HEK293 (cell line): ENCODE results near the gene SLC22A3.

Experiments used
- CTCF ChIA-PET: fragments of 350-600 bp; formaldehyde crosslinking; extraction: SDS; loops from one replicate; lab custom pipeline; 2021; ENCODE audit warnings: antibody characterized with exemption; lab: Yijun Ruan, JAX
- POLR2A ChIA-PET: fragments of 300-600 bp; formaldehyde crosslinking; extraction: SDS; loops from one replicate; lab custom pipeline; 2020; ENCODE audit warnings: antibody characterized with exemption, inconsistent platforms; lab: Yijun Ruan, JAX
- H3K27ac ChIP-seq: fragments of 200-500 bp; sonication (Bioruptor generic); 2 replicates; pipeline ENCODE4 v1.5.1; 2014; ENCODE audit warnings: low read depth, low read length, control low read depth, inconsistent platforms; ENCODE audit errors: extremely low read depth
- H3K36me3 ChIP-seq, 2 experiments: fragments of 200-500 bp in 1 of 2; sonication (Bioruptor generic) in 1 of 2; 1 replicate in 1 of 2; 2 replicates in 1 of 2; pipeline ENCODE4 v1.5.1; 2014 to 2017; ENCODE audit warnings: inconsistent platforms in 2 of 2, low read length in 2 of 2; ENCODE audit not compliant: control insufficient read depth in 2 of 2, insufficient read depth in 1 of 2
- H3K4me1 ChIP-seq: fragments of 200-500 bp; sonication (Bioruptor generic); 2 replicates; pipeline ENCODE4 v1.5.1; 2014; ENCODE audit warnings: mild to moderate bottlenecking, low read length, inconsistent platforms; ENCODE audit not compliant: control insufficient read depth, insufficient read depth
- H3K4me3 ChIP-seq: 2 replicates; pipeline ENCODE4 v1.5.1; 2011; ENCODE audit warnings: low read depth, mild to moderate bottlenecking, control low read depth, low read length, moderate library complexity
- H3K9me3 ChIP-seq: fragments of 200-500 bp; sonication (Bioruptor generic); 2 replicates; pipeline ENCODE4 v1.5.1; 2014; ENCODE audit warnings: low read depth, low read length, inconsistent platforms; ENCODE audit not compliant: control insufficient read depth, insufficient read depth
- FEZF1 ChIP-seq: fragments of 450-650 bp; formaldehyde crosslinking; IDR thresholded peaks from 2 replicates; pipeline ENCODE4 v1.5.1; 2016; ENCODE audit warnings: missing biosample characterization, missing genetic modification characterization
- GFI1B ChIP-seq: fragments of 450-650 bp; formaldehyde crosslinking; IDR thresholded peaks from 2 replicates; pipeline ENCODE4 v1.5.1; 2016; ENCODE audit warnings: missing biosample characterization, missing genetic modification characterization
- HOXD13 ChIP-seq: sonication (generic); formaldehyde crosslinking; IDR thresholded peaks from 2 replicates; pipeline ENCODE4 v1.8.0; 2022; ENCODE audit warnings: missing genetic modification reagents, borderline replicate concordance
- MEIS1 ChIP-seq: sonication (generic); formaldehyde crosslinking; IDR thresholded peaks from 2 replicates; pipeline ENCODE4 v1.8.1; 2022; ENCODE audit warnings: missing genetic modification reagents, mild to moderate bottlenecking, borderline replicate concordance
- RBAK ChIP-seq: fragments of 450-650 bp; formaldehyde crosslinking; IDR thresholded peaks from 2 replicates; pipeline ENCODE4 v1.5.1; 2016; ENCODE audit warnings: missing biosample characterization, missing genetic modification characterization
- TCF7L2 ChIP-seq: IDR thresholded peaks from 2 replicates; pipeline ENCODE4 v1.6.1; 2011; ENCODE audit warnings: low read depth, mild to moderate bottlenecking, inconsistent platforms, low read length, moderate library complexity, borderline replicate concordance
- ZBTB1 ChIP-seq: fragments of 450-650 bp; formaldehyde crosslinking; IDR thresholded peaks from 2 replicates; pipeline ENCODE4 v1.5.1; 2016; ENCODE audit warnings: missing biosample characterization, missing genetic modification characterization
- ZFP41 ChIP-seq: fragments of 450-650 bp; formaldehyde crosslinking; IDR thresholded peaks from 2 replicates; pipeline ENCODE4 v1.5.1; 2016; ENCODE audit warnings: missing biosample characterization, missing genetic modification characterization, borderline replicate concordance
- ZNF169 ChIP-seq: fragments of 450-650 bp; formaldehyde crosslinking; IDR thresholded peaks from 2 replicates; pipeline ENCODE4 v1.5.1; 2016; ENCODE audit warnings: missing biosample characterization, missing genetic modification characterization
- ZNF174 ChIP-seq: fragments of 450-650 bp; formaldehyde crosslinking; IDR thresholded peaks from 2 replicates; pipeline ENCODE4 v1.5.0; 2017; ENCODE audit warnings: missing biosample characterization, mild to moderate bottlenecking, missing genetic modification characterization
- ZNF19 ChIP-seq: fragments of 450-650 bp; formaldehyde crosslinking; IDR thresholded peaks from 2 replicates; pipeline ENCODE4; 2016; ENCODE audit warnings: missing biosample characterization, missing genetic modification characterization, low read depth
- ZNF223 ChIP-seq: fragments of 450-650 bp; formaldehyde crosslinking; IDR thresholded peaks from 2 replicates; pipeline ENCODE4 v1.5.1; 2016; ENCODE audit warnings: missing biosample characterization, missing genetic modification characterization
- ZNF248 ChIP-seq: fragments of 450-650 bp; formaldehyde crosslinking; IDR thresholded peaks from 2 replicates; pipeline ENCODE4 v1.5.1; 2017; ENCODE audit warnings: missing biosample characterization, missing genetic modification characterization
- ZNF292 ChIP-seq: fragments of 450-650 bp; formaldehyde crosslinking; IDR thresholded peaks from 2 replicates; pipeline ENCODE4 v1.5.1; 2016; ENCODE audit warnings: low read depth, missing biosample characterization, missing genetic modification characterization, borderline replicate concordance
- ZNF394 ChIP-seq: fragments of 450-650 bp; formaldehyde crosslinking; IDR thresholded peaks from 2 replicates; pipeline ENCODE4 v1.5.1; 2016; ENCODE audit warnings: missing biosample characterization, missing genetic modification characterization, mild to moderate bottlenecking, moderate library complexity, borderline replicate concordance
- ZNF488 ChIP-seq: fragments of 450-650 bp; formaldehyde crosslinking; IDR thresholded peaks from 2 replicates; pipeline ENCODE4 v1.5.1; 2016; ENCODE audit warnings: missing biosample characterization, missing genetic modification characterization
- ZNF530 ChIP-seq: fragments of 450-650 bp; formaldehyde crosslinking; IDR thresholded peaks from 2 replicates; pipeline ENCODE4 v1.5.1; 2016; ENCODE audit warnings: low read depth, missing biosample characterization, missing genetic modification characterization
- ZNF561 ChIP-seq: fragments of 450-650 bp; IDR thresholded peaks from 2 replicates; pipeline ENCODE4 v1.5.1; 2018; ENCODE audit warnings: missing biosample characterization, missing genetic modification characterization, borderline replicate concordance
- ZNF596 ChIP-seq: fragments of 450-650 bp; IDR thresholded peaks from 2 replicates; pipeline ENCODE4 v1.5.0; 2018; ENCODE audit warnings: missing biosample characterization, mild to moderate bottlenecking, missing genetic modification characterization, moderate library complexity
- ZNF639 ChIP-seq: fragments of 450-650 bp; formaldehyde crosslinking; IDR thresholded peaks from 2 replicates; pipeline ENCODE4 v1.5.1; 2016; ENCODE audit warnings: missing biosample characterization, missing genetic modification characterization
- ZNF658 ChIP-seq: fragments of 450-650 bp; formaldehyde crosslinking; IDR thresholded peaks from 2 replicates; pipeline ENCODE4; 2016; ENCODE audit warnings: missing biosample characterization, missing genetic modification characterization
- ZNF76 ChIP-seq: fragments of 450-650 bp; formaldehyde crosslinking; IDR thresholded peaks from 2 replicates; pipeline ENCODE4; 2016; ENCODE audit warnings: low read depth, missing biosample characterization, missing genetic modification characterization, borderline replicate concordance
- ZNF768 ChIP-seq: fragments of 450-650 bp; formaldehyde crosslinking; IDR thresholded peaks from 2 replicates; pipeline ENCODE4 v1.5.1; 2018; ENCODE audit warnings: missing biosample characterization, mild to moderate bottlenecking, missing genetic modification characterization
- ZNF785 ChIP-seq: fragments of 450-650 bp; formaldehyde crosslinking; IDR thresholded peaks from 2 replicates; pipeline ENCODE4 v1.5.1; 2016; ENCODE audit warnings: missing biosample characterization, missing genetic modification characterization
- ZNF792 ChIP-seq: fragments of 450-650 bp; formaldehyde crosslinking; IDR thresholded peaks from 2 replicates; pipeline ENCODE4 v1.5.1; 2016; ENCODE audit warnings: missing biosample characterization, missing genetic modification characterization
- TF ChIP-seq, protein P1 (sequence below): fragments of 450-650 bp; formaldehyde crosslinking; IDR thresholded peaks from 2 replicates; pipeline ENCODE4 v1.5.1; 2016; ENCODE audit warnings: missing biosample characterization, missing genetic modification characterization
- TF ChIP-seq, protein P2 (sequence below): fragments of 450-650 bp; formaldehyde crosslinking; IDR thresholded peaks from 2 replicates; pipeline ENCODE4 v1.5.1; 2016; ENCODE audit warnings: missing biosample characterization, missing genetic modification characterization, low read depth
- TF ChIP-seq, protein P3 (sequence below): fragments of 450-650 bp; formaldehyde crosslinking; IDR thresholded peaks from 2 replicates; pipeline ENCODE4 v1.5.1; 2016; ENCODE audit warnings: missing biosample characterization, missing genetic modification characterization

Gene SLC22A3

DNA sequence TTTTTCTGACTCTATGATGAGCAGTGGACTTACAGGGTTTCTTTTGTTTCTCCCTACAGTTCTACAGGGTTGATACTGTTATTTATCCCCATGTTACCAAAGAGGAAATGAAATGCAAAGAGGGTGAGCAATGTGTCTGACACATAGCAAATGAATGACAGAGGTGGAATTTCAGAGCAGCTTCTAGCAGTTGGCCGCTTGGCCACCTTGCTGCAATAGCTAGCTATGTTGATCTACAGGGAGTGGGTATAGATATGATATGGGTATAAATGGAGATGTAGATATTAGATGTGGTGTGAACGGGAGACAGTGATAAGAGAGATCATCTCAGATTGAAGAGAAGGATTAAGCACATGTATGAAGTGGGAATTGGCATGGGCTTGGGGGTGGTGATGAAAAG lies 10.9 kb upstream of the SLC22A3 start:
- H3K36me3 ChIP-seq = no peaks in the 10 kb centered on the region
- H3K9me3 ChIP-seq = no peaks in the 10 kb centered on the region
- H3K4me1 ChIP-seq = no peaks in the 10 kb centered on the region
- H3K27ac ChIP-seq = no peak overlapping the region
- TF ChIP-seq GFI1B (tag by site-specific recombination) (no peak), ZNF639 (no peak), ZNF223 (tag by site-specific recombination) (no peak), ZFP41 (tag by site-specific recombination) (no peak), ZNF394 (tag by site-specific recombination) (no peak), ZNF658 (tag by site-specific recombination) (no peak), ZNF561 (tag by site-specific recombination) (no peak)
- TF ChIP-seq, protein P1, sequence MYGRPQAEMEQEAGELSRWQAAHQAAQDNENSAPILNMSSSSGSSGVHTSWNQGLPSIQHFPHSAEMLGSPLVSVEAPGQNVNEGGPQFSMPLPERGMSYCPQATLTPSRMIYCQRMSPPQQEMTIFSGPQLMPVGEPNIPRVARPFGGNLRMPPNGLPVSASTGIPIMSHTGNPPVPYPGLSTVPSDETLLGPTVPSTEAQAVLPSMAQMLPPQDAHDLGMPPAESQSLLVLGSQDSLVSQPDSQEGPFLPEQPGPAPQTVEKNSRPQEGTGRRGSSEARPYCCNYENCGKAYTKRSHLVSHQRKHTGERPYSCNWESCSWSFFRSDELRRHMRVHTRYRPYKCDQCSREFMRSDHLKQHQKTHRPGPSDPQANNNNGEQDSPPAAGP = no peak
- ChIA-PET CTCF (no interaction called here), POLR2A (no interaction called here)
- no peak overlapping the region for H3K4me3 ChIP-seq

- Histone ChIP-seq H3K27ac (no peak overlapping the region), H3K4me1 (no peaks in the 10 kb centered on the region), H3K4me3 (no peak overlapping the region), H3K9me3 (no peaks in the 10 kb centered on the region), H3K36me3 (no peaks in the 10 kb centered on the region)
- ChIA-PET CTCF (no interaction called here), POLR2A (no interaction called here)
- TF ChIP-seq ZNF785 (no peak), ZBTB1 (tag by site-specific recombination) (no peak), ZNF530 (tag by site-specific recombination) (no peak), MEIS1 (CRISPR knock-in tag) (no peak), ZNF792 (tag by site-specific recombination) (no peak), ZNF19 (tag by site-specific recombination) (no peak), FEZF1 (tag by site-specific recombination) (no peak)
- TF ChIP-seq, protein P2, sequence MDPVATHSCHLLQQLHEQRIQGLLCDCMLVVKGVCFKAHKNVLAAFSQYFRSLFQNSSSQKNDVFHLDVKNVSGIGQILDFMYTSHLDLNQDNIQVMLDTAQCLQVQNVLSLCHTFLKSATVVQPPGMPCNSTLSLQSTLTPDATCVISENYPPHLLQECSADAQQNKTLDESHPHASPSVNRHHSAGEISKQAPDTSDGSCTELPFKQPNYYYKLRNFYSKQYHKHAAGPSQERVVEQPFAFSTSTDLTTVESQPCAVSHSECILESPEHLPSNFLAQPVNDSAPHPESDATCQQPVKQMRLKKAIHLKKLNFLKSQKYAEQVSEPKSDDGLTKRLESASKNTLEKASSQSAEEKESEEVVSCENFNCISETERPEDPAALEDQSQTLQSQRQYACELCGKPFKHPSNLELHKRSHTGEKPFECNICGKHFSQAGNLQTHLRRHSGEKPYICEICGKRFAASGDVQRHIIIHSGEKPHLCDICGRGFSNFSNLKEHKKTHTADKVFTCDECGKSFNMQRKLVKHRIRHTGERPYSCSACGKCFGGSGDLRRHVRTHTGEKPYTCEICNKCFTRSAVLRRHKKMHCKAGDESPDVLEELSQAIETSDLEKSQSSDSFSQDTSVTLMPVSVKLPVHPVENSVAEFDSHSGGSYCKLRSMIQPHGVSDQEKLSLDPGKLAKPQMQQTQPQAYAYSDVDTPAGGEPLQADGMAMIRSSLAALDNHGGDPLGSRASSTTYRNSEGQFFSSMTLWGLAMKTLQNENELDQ (tag by site-specific recombination) = no peak
These were observed 10.2 kb upstream of the SLC22A3 start for GRCh38 chr6:160337991-160338390.

- H3K4me1 ChIP-seq = no peaks in the 10 kb centered on the region
- TF ChIP-seq ZNF174 (tag by site-specific recombination) (no peak), ZNF596 (tag by site-specific recombination) (no peak), TCF7L2 (no peak), ZNF292 (tag by site-specific recombination) (no peak), ZBTB1 (tag by site-specific recombination) (no peak), RBAK (no peak), ZNF248 (no peak), ZNF488 (tag by site-specific recombination) (no peak), ZNF169 (no peak), ZNF768 (tag by site-specific recombination) (no peak), ZNF76 (tag by site-specific recombination) (no peak), HOXD13 (no peak)
- TF ChIP-seq, protein P3, sequence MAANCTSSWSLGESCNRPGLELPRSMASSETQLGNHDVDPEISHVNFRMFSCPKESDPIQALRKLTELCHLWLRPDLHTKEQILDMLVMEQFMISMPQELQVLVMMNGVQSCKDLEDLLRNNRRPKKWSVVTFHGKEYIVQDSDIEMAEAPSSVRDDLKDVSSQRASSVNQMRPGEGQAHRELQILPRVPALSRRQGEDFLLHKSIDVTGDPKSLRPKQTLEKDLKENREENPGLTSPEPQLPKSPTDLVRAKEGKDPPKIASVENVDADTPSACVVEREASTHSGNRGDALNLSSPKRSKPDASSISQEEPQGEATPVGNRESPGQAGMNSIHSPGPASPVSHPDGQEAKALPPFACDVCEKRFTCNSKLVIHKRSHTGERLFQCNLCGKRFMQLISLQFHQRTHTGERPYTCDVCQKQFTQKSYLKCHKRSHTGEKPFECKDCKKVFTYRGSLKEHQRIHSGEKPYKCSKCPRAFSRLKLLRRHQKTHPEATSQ (tag by site-specific recombination) = no peak
- TF ChIP-seq, all 188 proteins: peak for 0
- Histone ChIP-seq H3K27ac (no peak overlapping the region), H3K36me3 (no peaks in the 10 kb centered on the region), H3K9me3 (no peaks in the 10 kb centered on the region), H3K4me3 (no peak overlapping the region)
- POLR2A ChIA-PET = no interaction called here
- CTCF ChIA-PET = no interaction called here
These were observed 5.0 kb upstream of the SLC22A3 start for GRCh38 chr6:160343144-160343543.
